B cell (primary cell): ENCODE measurements around the gene USP7. TPM values are rescaled to one million over a fixed set of nuclear protein-coding genes. Genes with fewer than 3 reads are reported as not detected.

Experiments
- ATAC-seq: fragments of 200-7000 bp; cut with Tn5 transposase; one replicate; pipeline ENCODE4 v1.10.0; 2021; ENCODE audit warnings: low read depth, mild to moderate bottlenecking, moderate number of reproducible peaks, moderate library complexity
- CTCF ChIA-PET: fragments of 350-600 bp; sonication (Branson Sonifier 250); formaldehyde crosslinking; loops from one replicate; lab custom pipeline; 2021; ENCODE audit warnings: antibody characterized with exemption, inconsistent platforms; lab: Charles Lee
- POLR2A ChIA-PET: fragments of 350-600 bp; sonication (Branson Sonifier 250); formaldehyde crosslinking; loops from one replicate; lab custom pipeline; 2021; ENCODE audit warnings: antibody characterized with exemption; lab: Charles Lee
- DNase-seq: peaks from one replicate; pipeline ENCODE4 v3.0.0; 2013
- H2AFZ ChIP-seq: 2 replicates; pipeline ENCODE4 v1.6.1; 2012; ENCODE audit warnings: mild to moderate bottlenecking, low read depth, low read length; ENCODE audit not compliant: insufficient read depth, poor library complexity, severe bottlenecking
- H3K27ac ChIP-seq, 2 donors: 1 replicate in 1 of 2; 2 replicates in 1 of 2; pipeline ENCODE4 v1.5.1; 2012 to 2013; ENCODE audit warnings: low read length in 2 of 2, mild to moderate bottlenecking in 2 of 2, moderate library complexity in 1 of 2
- H3K27me3 ChIP-seq, 4 experiments: fragments of 200-600 bp in 1 of 4; sonication (generic) in 1 of 4; replicated peaks in 1 of 4; 1 replicate in 2 of 4; 2 replicates in 2 of 4; pipeline versions ENCODE4 v1.6.1 to v1.7.0; 2013 to 2016; ENCODE audit warnings: low read length in 3 of 4, mild to moderate bottlenecking in 2 of 4, mixed read lengths in 1 of 4, moderate library complexity in 1 of 4; ENCODE audit not compliant: insufficient read depth in 4 of 4, control insufficient read depth in 3 of 4; ENCODE audit errors: control extremely low read depth in 1 of 4
- H3K36me3 ChIP-seq, 2 experiments: replicated peaks in 1 of 2; 1 replicate in 1 of 2; 2 replicates in 1 of 2; pipeline versions ENCODE4 v1.6.1 to v1.7.1; 2013; ENCODE audit warnings: low read length in 1 of 2; ENCODE audit not compliant: insufficient read depth in 2 of 2, control insufficient read depth in 1 of 2; ENCODE audit errors: control extremely low read depth in 1 of 2, extremely low read depth in 1 of 2
- H3K4me1 ChIP-seq, 2 donors: fragments of 200-600 bp in 1 of 2; sonication (generic) in 1 of 2; 1 replicate in 1 of 2; 2 replicates in 1 of 2; pipeline versions ENCODE4 v1.5.1 to v1.6.1; 2013 to 2017; ENCODE audit warnings: low read length in 2 of 2; ENCODE audit not compliant: control insufficient read depth in 2 of 2, insufficient read depth in 2 of 2
- H3K4me2 ChIP-seq: replicated peaks from 2 replicates; pipeline ENCODE3; 2012; ENCODE audit warnings: mild to moderate bottlenecking, low read depth, low read length; ENCODE audit not compliant: poor library complexity, severe bottlenecking
- H3K4me3 ChIP-seq, 5 experiments: fragments of 200-600 bp in 1 of 5; sonication (generic) in 1 of 5; 1 replicate in 3 of 5; 2 replicates in 2 of 5; pipeline versions ENCODE4 v1.5.1 to v1.7.0; 2011 to 2016; ENCODE audit warnings: low read length in 4 of 5, mild to moderate bottlenecking in 4 of 5, low read depth in 2 of 5, control low read depth in 1 of 5, moderate library complexity in 1 of 5; ENCODE audit not compliant: insufficient read depth in 1 of 5; ENCODE audit errors: control extremely low read depth in 1 of 5, extremely low read depth in 1 of 5
- H3K79me2 ChIP-seq: fragments of 200-600 bp; sonication (generic); one replicate; pipeline ENCODE4 v1.6.0; 2016; ENCODE audit warnings: low read length; ENCODE audit not compliant: control insufficient read depth, insufficient read depth
- H3K9ac ChIP-seq: fragments of 200-600 bp; sonication (generic); 2 replicates; pipeline ENCODE4 v1.6.1; 2017; ENCODE audit warnings: mild to moderate bottlenecking, low read length, moderate library complexity
- H3K9me3 ChIP-seq, 3 donors: one replicate each; pipeline versions ENCODE4 v1.6.1 to v1.7.1; 2013; ENCODE audit warnings: low read length in 2 of 3; ENCODE audit not compliant: control insufficient read depth in 2 of 3, insufficient read depth in 1 of 3; ENCODE audit errors: control extremely low read depth in 1 of 3
- H4K20me1 ChIP-seq: 2 replicates; pipeline ENCODE4 v1.6.0; 2012; ENCODE audit warnings: mild to moderate bottlenecking, low read length; ENCODE audit not compliant: insufficient read depth, control insufficient read depth, poor library complexity, severe bottlenecking
- H3K27ac Mint-ChIP-seq: one replicate; pipeline ENCODE4 v1.8.0; 2021; ENCODE audit warnings: mixed read lengths
- H3K27me3 Mint-ChIP-seq: one replicate; pipeline ENCODE4 v1.8.0; 2021; ENCODE audit warnings: mixed read lengths
- H3K4me1 Mint-ChIP-seq: one replicate; pipeline ENCODE4 v1.8.0; 2021; ENCODE audit warnings: mixed read lengths
- H3K4me3 Mint-ChIP-seq: one replicate; pipeline ENCODE4 v1.8.0; 2021; ENCODE audit warnings: mixed read lengths
- H3K9me3 Mint-ChIP-seq: one replicate; pipeline ENCODE4 v1.8.0; 2022; ENCODE audit warnings: mixed read lengths; ENCODE audit not compliant: insufficient read depth
- CTCF ChIP-seq: fragments of 200-600 bp; IDR thresholded peaks from one replicate; pipeline ENCODE4 v1.8.0; 2022; ENCODE audit warnings: antibody characterized with exemption, mild to moderate bottlenecking
- EZH2 ChIP-seq: IDR thresholded peaks from 2 replicates; pipeline ENCODE4 v1.6.1; 2012; ENCODE audit warnings: borderline replicate concordance, low read depth, mild to moderate bottlenecking, moderate library complexity, low read length; ENCODE audit not compliant: insufficient read depth, poor library complexity, severe bottlenecking
- WGBS: methylation state at CpG from one replicate; pipeline ENCODE4 v1.1.5; 2013; ENCODE audit warnings: missing lambda C conversion rate; ENCODE audit not compliant: insufficient coverage; 5-methylcytosine and 5-hydroxymethylcytosine counted together
- intact Hi-C: fragments of 100-400 bp; cut with micrococcal nuclease; formaldehyde crosslinking; loops from one replicate; pipeline ENCODE4 v1.10.0; 2022
- polyA plus RNA-seq: library from polyadenylated mRNA; depleted of rRNA; stranded (reverse); fragments of >200 nt; gene quantifications from 2 replicates; pipeline ENCODE4 v1.2.3, GENCODE V29; 2012
- total RNA-seq, 2 donors: library from RNA; stranded (reverse); fragments of 120-200 nt in 1 of 2; gene quantifications; 1 replicate in 1 of 2; 2 replicates in 1 of 2; pipeline versions ENCODE4 v1.2.3 to v1.2.4, GENCODE V29; 2013 to 2022

The USP7 gene
- total and polyA plus RNA-seq, 2 donors (not counting 1 experiment from before 2014, with no cell fraction given) = 27.4 to 223 TPM

GRCh38 chr16:8861563-8862308, 102.0 kb downstream of the USP7 start:
- no peaks in the 10 kb centered on the region for H3K27me3 Mint-ChIP-seq
- Histone ChIP-seq H3K27ac (no peak overlapping the region), H3K4me2 (no peak overlapping the region), H2AFZ (no peak overlapping the region), H3K9ac (no peak overlapping the region), H3K79me2 (peaks cover 59% of the 10 kb centered on the region), H3K4me1 (peaks cover 9 to 29% of the 10 kb centered on the region in 2 donors), H3K4me3 (no peak overlapping the region), H3K36me3 (peaks cover 2 to 13% of the 10 kb centered on the region in 2 experiments), H3K9me3 (no peaks in the 10 kb centered on the region), H3K27me3 (no peaks in the 10 kb centered on the region), H4K20me1 (peaks cover 74% of the 10 kb centered on the region)
- POLR2A ChIA-PET = no interaction called here
- H3K4me1 Mint-ChIP-seq = peaks cover 40% of the 10 kb centered on the region
- TF ChIP-seq EZH2 = no peak
- no peak for TF ChIP-seq CTCF
- intact Hi-C loops = no loop called here
- H3K27ac Mint-ChIP-seq = peak overlapping the region; percentile 5
- CTCF ChIA-PET = interaction anchor here (1.8 kb wide), 1 partner anchor 9 kb away, joined by 4 read pairs; no protein-coding TSS in a partner anchor
- DNase-seq (no peak), ATAC-seq (no peak)
- no peak overlapping the region for H3K4me3 Mint-ChIP-seq
- WGBS = 95% methylated on average over 13 of the region's 14 CpGs
- H3K9me3 Mint-ChIP-seq = no peaks in the 10 kb centered on the region
